ENCODE measurements around the gene SLC25A11. TPM values are rescaled to one million over a fixed set of nuclear protein-coding genes. Genes with fewer than 3 reads are reported as not detected.
"Not testable (repeated sequence)": the region's sequence is repeated elsewhere in the genome, so short reads cannot be mapped to it uniquely, and the experiment has no call there.

SLC25A11 gene
- polyA plus RNA-seq, 6 donors from 2014 or later: 61.0 to 89.1 (median 71.4) TPM

- Mint-ChIP-seq H3K36me3 (no peaks in the 10 kb centered on the region), H3K27me3 (no peaks in the 10 kb centered on the region), H3K4me3 (no peak overlapping the region), H3K27ac (no peak overlapping the region), H3K4me1 (peaks cover 0 to 2% (median 0%) of the 10 kb centered on the region in 3 donors), H3K9me3 (no peaks in the 10 kb centered on the region)
- DNase-seq: no peak
- no peak for ATAC-seq (ENCODE audit: low read depth in 2 of 2)
These were observed 20.3 kb downstream of the SLC25A11 start for GRCh38 chr17:4919511-4920047.

DNA sequence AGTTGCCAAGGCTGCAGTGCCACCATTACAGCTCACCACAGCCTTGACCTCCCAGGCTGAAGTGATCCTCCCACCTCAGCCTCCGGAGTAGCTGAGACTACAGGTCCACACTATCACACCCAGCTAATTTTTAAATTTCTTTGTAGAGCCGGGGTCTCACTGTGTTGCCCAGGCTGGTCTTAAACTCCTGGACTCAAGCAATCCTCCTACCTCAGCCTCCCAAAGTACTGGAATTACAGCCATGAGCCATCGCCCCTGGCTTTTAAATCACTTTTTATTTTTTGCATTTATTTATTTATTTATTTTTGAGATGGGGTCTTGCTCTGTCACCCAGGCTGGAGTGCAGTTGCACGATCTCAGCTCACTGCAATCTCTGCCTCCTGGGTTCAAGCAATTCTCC lies 25.3 kb downstream of the SLC25A11 start:
- not testable (repeated sequence) for H3K9me3 Mint-ChIP-seq; H3K36me3 Mint-ChIP-seq; H3K27ac Mint-ChIP-seq; ATAC-seq (ENCODE audit: low read depth in 2 of 2); DNase-seq; H3K4me1 Mint-ChIP-seq; H3K27me3 Mint-ChIP-seq; H3K4me3 Mint-ChIP-seq

DNA sequence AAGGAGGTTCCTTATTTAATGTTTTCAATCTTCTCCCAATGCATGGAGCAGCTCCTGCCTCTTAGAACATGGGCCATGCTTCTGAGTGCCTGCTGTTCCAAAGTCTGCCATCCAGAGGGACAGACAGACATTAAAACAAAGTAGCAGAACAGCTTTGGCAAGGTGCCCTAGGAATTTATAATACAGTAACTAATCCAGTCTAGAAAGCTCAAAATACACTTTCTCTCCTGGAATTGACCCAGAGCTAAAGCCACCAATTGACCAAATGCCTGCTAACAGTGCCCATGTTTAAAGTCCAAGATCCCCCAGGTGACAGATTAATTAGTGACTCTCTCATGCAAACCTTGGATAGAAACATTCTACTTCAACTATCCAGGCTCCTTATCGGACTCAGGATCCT lies 25.9 kb downstream of the SLC25A11 start:
- ATAC-seq (ENCODE audit: low read depth in 2 of 2): no peak
- Mint-ChIP-seq H3K27ac (no peak overlapping the region), H3K9me3 (peaks cover 0 to 2% (median 0%) of the 10 kb centered on the region in 7 donors), H3K27me3 (peaks cover 0 to 9% (median 8%) of the 10 kb centered on the region in 3 donors), H3K4me1 (peaks cover 0 to 2% (median 0%) of the 10 kb centered on the region in 3 donors), H3K4me3 (no peak overlapping the region), H3K36me3 (no peaks in the 10 kb centered on the region)
- DNase-seq: no peak

GRCh38 chr17:4908711-4909496 lies 30.9 kb downstream of the SLC25A11 start:
- H3K27ac Mint-ChIP-seq: no peak overlapping the region
- no peaks in the 10 kb centered on the region for H3K36me3 Mint-ChIP-seq
- peaks cover 0 to 4% (median 2%) of the 10 kb centered on the region in 3 donors for H3K4me1 Mint-ChIP-seq
- peaks cover 9 to 16% (median 15%) of the 10 kb centered on the region in 3 donors for H3K27me3 Mint-ChIP-seq
- H3K9me3 Mint-ChIP-seq: peaks cover 0 to 2% (median 0%) of the 10 kb centered on the region in 7 donors
- DNase-seq (peak; percentile 77), ATAC-seq (ENCODE audit: low read depth in 2 of 2) (peak; percentile 97 to 99)
- no peak overlapping the region for H3K4me3 Mint-ChIP-seq

DNA sequence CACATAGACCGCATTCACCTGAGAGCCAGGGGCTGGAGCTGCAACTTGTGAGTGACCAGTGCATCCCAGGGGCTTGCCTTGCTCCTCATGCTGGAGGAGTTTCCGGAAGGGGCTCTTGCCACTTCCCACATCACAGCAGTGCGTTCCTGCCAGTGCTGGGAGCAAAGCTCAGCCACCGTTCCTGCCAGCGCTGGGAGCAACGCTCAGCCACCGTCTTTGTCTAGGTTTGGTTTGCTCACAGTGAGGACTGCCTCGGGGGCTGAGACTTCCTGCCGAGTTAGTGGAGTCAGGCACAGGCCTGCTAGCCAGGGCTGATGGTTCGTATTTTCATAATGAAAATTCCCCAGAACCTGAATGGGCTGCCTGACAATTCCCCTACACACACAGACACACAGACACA lies 31.5 kb downstream of the SLC25A11 start:
- H3K27me3 Mint-ChIP-seq: peaks cover 14 to 16% (median 15%) of the 10 kb centered on the region in 3 donors
- peaks cover 0 to 2% (median 0%) of the 10 kb centered on the region in 7 donors for H3K9me3 Mint-ChIP-seq
- no peak overlapping the region for H3K27ac Mint-ChIP-seq
- DNase-seq: no peak
- peaks cover 6 to 8% (median 6%) of the 10 kb centered on the region in 3 donors for H3K4me1 Mint-ChIP-seq
- ATAC-seq (ENCODE audit: low read depth in 2 of 2): no peak
- no peaks in the 10 kb centered on the region for H3K36me3 Mint-ChIP-seq
- no peak overlapping the region for H3K4me3 Mint-ChIP-seq

GRCh38 chr17:4906642-4907041 lies 33.2 kb downstream of the SLC25A11 start:
- Mint-ChIP-seq H3K4me1 (peaks cover 15 to 22% (median 20%) of the 10 kb centered on the region in 3 donors), H3K27me3 (peaks cover 15 to 19% (median 16%) of the 10 kb centered on the region in 3 donors)
- not testable (repeated sequence) for H3K4me3 Mint-ChIP-seq; H3K36me3 Mint-ChIP-seq; H3K27ac Mint-ChIP-seq; H3K9me3 Mint-ChIP-seq; ATAC-seq (ENCODE audit: low read depth in 2 of 2); DNase-seq

GRCh38 chr17:4903051-4903818 lies 36.6 kb downstream of the SLC25A11 start, which contains the start of gene CHRNE:
Gene CHRNE, minus strand, starts transcription at chr17:4903098. Its CDS starts 35 bp downstream, at chr17:4903063.
- Mint-ChIP-seq H3K27ac (peak within 1 kb of the TSS; percentile 68 to 98 (median 88)), H3K36me3 (no peaks in the 10 kb centered on the region), H3K27me3 (peaks cover 7 to 23% (median 22%) of the 10 kb centered on the region in 3 donors), H3K9me3 (no peaks in the 10 kb centered on the region), H3K4me1 (peaks cover 33 to 40% (median 37%) of the 10 kb centered on the region in 3 donors), H3K4me3 (peak within 1 kb of the TSS; percentile 55 to 88 (median 72))
- peak in 1 of 2 donors; percentile 17 for ATAC-seq (ENCODE audit: low read depth in 2 of 2)
- DNase-seq: peak; percentile 73

DNA sequence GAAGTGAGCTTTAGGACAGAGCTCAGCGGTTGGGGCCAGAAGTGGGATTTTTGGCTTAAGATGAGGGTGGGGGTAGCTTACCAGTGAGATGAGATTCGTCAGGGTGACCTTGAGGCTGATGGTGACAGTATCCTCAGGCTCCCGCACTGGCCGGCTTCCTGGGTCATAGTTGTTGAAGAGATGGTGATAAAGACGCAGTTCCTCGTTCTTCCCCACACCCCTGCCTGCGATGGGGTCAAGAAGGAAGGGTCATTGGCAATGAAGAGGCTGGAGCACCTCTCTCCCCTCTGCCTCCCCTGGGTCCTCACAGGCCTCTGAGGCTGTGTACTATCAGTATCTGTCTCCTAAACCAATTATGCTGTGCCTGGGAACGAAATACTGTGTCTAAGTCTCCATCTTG lies 37.3 kb downstream of the SLC25A11 start:
- peak overlapping the region in 6 of 8 donors; percentile 7 to 88 (median 68) for H3K4me3 Mint-ChIP-seq
- H3K27ac Mint-ChIP-seq: peak overlapping the region; percentile 57 to 98 (median 84)
- peaks cover 7 to 25% (median 23%) of the 10 kb centered on the region in 3 donors for H3K27me3 Mint-ChIP-seq
- H3K9me3 Mint-ChIP-seq: no peaks in the 10 kb centered on the region
- DNase-seq (no peak), ATAC-seq (ENCODE audit: low read depth in 2 of 2) (no peak)
- H3K36me3 Mint-ChIP-seq: peaks cover 0 to under 1% of the 10 kb centered on the region in 2 donors
- H3K4me1 Mint-ChIP-seq: peaks cover 33 to 46% (median 38%) of the 10 kb centered on the region in 3 donors

DNA sequence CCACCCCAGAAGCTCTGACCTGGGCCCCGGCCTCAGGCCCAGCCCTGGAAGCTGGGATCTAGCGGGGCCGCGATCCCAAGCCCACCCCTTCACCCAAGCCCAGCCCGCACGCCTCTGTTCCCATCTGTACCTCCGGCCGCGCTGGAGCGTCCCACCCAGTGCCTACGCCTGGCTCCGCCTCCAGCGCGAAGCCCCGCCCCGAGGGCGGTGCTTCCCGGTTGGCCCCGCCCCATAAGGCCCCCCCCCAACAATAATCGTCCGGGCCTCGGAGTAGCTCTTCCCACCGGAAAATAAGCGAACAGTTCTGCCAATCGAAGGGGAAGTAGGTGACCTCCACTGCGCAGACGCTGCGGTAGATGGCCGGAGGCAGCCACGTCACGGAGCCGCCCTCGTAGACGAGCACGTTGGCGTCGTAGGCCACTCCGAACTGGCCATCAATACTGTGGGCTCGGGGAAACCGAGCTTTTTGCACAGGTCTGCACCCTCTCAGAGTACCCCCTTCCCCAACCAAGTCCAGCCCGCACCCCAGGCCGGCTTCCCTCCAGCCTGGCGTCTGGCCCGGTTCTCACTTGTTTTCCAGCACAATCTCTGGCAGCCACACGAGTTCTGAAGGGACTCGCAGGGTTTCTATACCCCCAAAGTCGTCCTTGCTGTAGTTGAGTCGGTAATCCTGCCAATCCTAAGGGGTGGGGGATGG lies 38.0 kb downstream of the SLC25A11 start:
- H3K27ac Mint-ChIP-seq: peak overlapping the region; percentile 75 to 98 (median 90)
- DNase-seq: peak; percentile 24
- no peaks in the 10 kb centered on the region for H3K9me3 Mint-ChIP-seq
- ATAC-seq (ENCODE audit: low read depth in 2 of 2): peak in 1 of 2 donors; percentile 34
- peaks cover 7 to 25% (median 23%) of the 10 kb centered on the region in 3 donors for H3K27me3 Mint-ChIP-seq
- peaks cover 33 to 46% (median 38%) of the 10 kb centered on the region in 3 donors for H3K4me1 Mint-ChIP-seq
- H3K36me3 Mint-ChIP-seq: peaks cover 0 to 8% of the 10 kb centered on the region in 2 donors
- H3K4me3 Mint-ChIP-seq: peak overlapping the region in 7 of 8 donors; percentile 78 to 95 (median 89)

GRCh38 chr17:4901108-4901647 lies 38.7 kb downstream of the SLC25A11 start:
- Mint-ChIP-seq H3K36me3 (peaks cover 0 to 11% of the 10 kb centered on the region in 2 donors), H3K4me3 (peak overlapping the region; percentile 77 to 95 (median 88)), H3K27me3 (peaks cover 7 to 24% (median 23%) of the 10 kb centered on the region in 3 donors), H3K4me1 (peaks cover 33 to 46% (median 38%) of the 10 kb centered on the region in 3 donors), H3K27ac (peak overlapping the region; percentile 87 to 98 (median 94)), H3K9me3 (no peaks in the 10 kb centered on the region)
- no peak for DNase-seq
- peak in 1 of 2 donors; percentile 1 for ATAC-seq (ENCODE audit: low read depth in 2 of 2)

GRCh38 chr17:4900231-4901107 lies 39.4 kb downstream of the SLC25A11 start:
- peaks cover 0 to 18% of the 10 kb centered on the region in 2 donors for H3K36me3 Mint-ChIP-seq
- peak overlapping the region; percentile 77 to 95 (median 92) for H3K4me3 Mint-ChIP-seq
- H3K27ac Mint-ChIP-seq: peak overlapping the region; percentile 93 to 99 (median 98)
- ATAC-seq (ENCODE audit: low read depth in 2 of 2) (peak; percentile 52 to 60), DNase-seq (peak; percentile 73)
- H3K9me3 Mint-ChIP-seq: no peaks in the 10 kb centered on the region
- peaks cover 0 to 20% (median 18%) of the 10 kb centered on the region in 3 donors for H3K27me3 Mint-ChIP-seq
- H3K4me1 Mint-ChIP-seq: peaks cover 30 to 46% (median 38%) of the 10 kb centered on the region in 3 donors

Data from naive B cell (primary cell).